ENCODE data around the gene SH3GLB1. TPM values are rescaled to one million over a fixed set of nuclear protein-coding genes. Genes with fewer than 3 reads are reported as not detected.

SH3GLB1 gene
- total RNA-seq, 1 donor from 2014 or later, result 48.5 TPM

- no peak overlapping the region for H3K4me3 Mint-ChIP-seq (ENCODE audit: low read depth)
- peaks cover 19% of the 10 kb centered on the region for H3K9me3 Mint-ChIP-seq (ENCODE audit: low read depth)
- H3K27me3 Mint-ChIP-seq, result peaks cover 23% of the 10 kb centered on the region
- no peaks in the 10 kb centered on the region for H3K36me3 Mint-ChIP-seq (ENCODE audit: insufficient read depth)
- TF ChIP-seq CTCF (IDR thresholded peaks at IDR 0.05; ENCODE audit: unreplicated experiment), result no peak
- DNase-seq (ENCODE audit: low spot score, unreplicated experiment), result no peak
- H3K27ac Mint-ChIP-seq, result no peak overlapping the region
- peaks cover 8% of the 10 kb centered on the region for H3K4me1 Mint-ChIP-seq (ENCODE audit: low read depth)
These were observed 60.1 kb downstream of the SH3GLB1 start for GRCh38 chr1:86764523-86764922.

- no peak for DNase-seq (ENCODE audit: low spot score, unreplicated experiment)
- Mint-ChIP-seq H3K4me3 (ENCODE audit: low read depth) (no peak overlapping the region), H3K27me3 (peaks cover 26% of the 10 kb centered on the region), H3K4me1 (ENCODE audit: low read depth) (peaks cover 8% of the 10 kb centered on the region), H3K36me3 (ENCODE audit: insufficient read depth) (no peaks in the 10 kb centered on the region), H3K27ac (no peak overlapping the region), H3K9me3 (ENCODE audit: low read depth) (peaks cover 19% of the 10 kb centered on the region)
- TF ChIP-seq CTCF (IDR thresholded peaks at IDR 0.05; ENCODE audit: unreplicated experiment), result no peak
These were observed 60.7 kb downstream of the SH3GLB1 start for GRCh38 chr1:86765073-86765472.

GRCh38 chr1:86765674-86766073, 61.3 kb downstream of the SH3GLB1 start:
- peaks cover 19% of the 10 kb centered on the region for H3K9me3 Mint-ChIP-seq (ENCODE audit: low read depth)
- TF ChIP-seq CTCF (IDR thresholded peaks at IDR 0.05; ENCODE audit: unreplicated experiment), result no peak
- no peak for DNase-seq (ENCODE audit: low spot score, unreplicated experiment)
- no peak overlapping the region for H3K27ac Mint-ChIP-seq
- H3K27me3 Mint-ChIP-seq, result peaks cover 32% of the 10 kb centered on the region
- no peak overlapping the region for H3K4me3 Mint-ChIP-seq (ENCODE audit: low read depth)
- H3K4me1 Mint-ChIP-seq (ENCODE audit: low read depth), result peaks cover 8% of the 10 kb centered on the region
- no peaks in the 10 kb centered on the region for H3K36me3 Mint-ChIP-seq (ENCODE audit: insufficient read depth)

- TF ChIP-seq CTCF (IDR thresholded peaks at IDR 0.05; ENCODE audit: unreplicated experiment), result no peak
- peaks cover 4% of the 10 kb centered on the region for H3K4me1 Mint-ChIP-seq (ENCODE audit: low read depth)
- H3K27me3 Mint-ChIP-seq, result peaks cover 45% of the 10 kb centered on the region
- DNase-seq (ENCODE audit: low spot score, unreplicated experiment), result no peak
- H3K4me3 Mint-ChIP-seq (ENCODE audit: low read depth), result no peak overlapping the region
- H3K27ac Mint-ChIP-seq, result no peak overlapping the region
- no peaks in the 10 kb centered on the region for H3K36me3 Mint-ChIP-seq (ENCODE audit: insufficient read depth)
- H3K9me3 Mint-ChIP-seq (ENCODE audit: low read depth), result peaks cover 19% of the 10 kb centered on the region
These were observed 64.2 kb downstream of the SH3GLB1 start for GRCh38 chr1:86768554-86768953.

GRCh38 chr1:86769065-86769464, 64.7 kb downstream of the SH3GLB1 start:
- H3K27ac Mint-ChIP-seq, result no peak overlapping the region
- peaks cover 9% of the 10 kb centered on the region for H3K4me1 Mint-ChIP-seq (ENCODE audit: low read depth)
- H3K4me3 Mint-ChIP-seq (ENCODE audit: low read depth), result no peak overlapping the region
- DNase-seq (ENCODE audit: low spot score, unreplicated experiment), result no peak
- TF ChIP-seq CTCF (IDR thresholded peaks at IDR 0.05; ENCODE audit: unreplicated experiment), result no peak
- H3K36me3 Mint-ChIP-seq (ENCODE audit: insufficient read depth), result no peaks in the 10 kb centered on the region
- peaks cover 19% of the 10 kb centered on the region for H3K9me3 Mint-ChIP-seq (ENCODE audit: low read depth)
- peaks cover 50% of the 10 kb centered on the region for H3K27me3 Mint-ChIP-seq
